ENCODE data around the gene EPB41L5. TPM values are rescaled to one million over a fixed set of nuclear protein-coding genes. Genes with fewer than 3 reads are reported as not detected.

The EPB41L5 gene
- total and polyA plus RNA-seq, 5 donors from 2014 or later: 2.8 to 5.4 (median 3.6) TPM

DNA sequence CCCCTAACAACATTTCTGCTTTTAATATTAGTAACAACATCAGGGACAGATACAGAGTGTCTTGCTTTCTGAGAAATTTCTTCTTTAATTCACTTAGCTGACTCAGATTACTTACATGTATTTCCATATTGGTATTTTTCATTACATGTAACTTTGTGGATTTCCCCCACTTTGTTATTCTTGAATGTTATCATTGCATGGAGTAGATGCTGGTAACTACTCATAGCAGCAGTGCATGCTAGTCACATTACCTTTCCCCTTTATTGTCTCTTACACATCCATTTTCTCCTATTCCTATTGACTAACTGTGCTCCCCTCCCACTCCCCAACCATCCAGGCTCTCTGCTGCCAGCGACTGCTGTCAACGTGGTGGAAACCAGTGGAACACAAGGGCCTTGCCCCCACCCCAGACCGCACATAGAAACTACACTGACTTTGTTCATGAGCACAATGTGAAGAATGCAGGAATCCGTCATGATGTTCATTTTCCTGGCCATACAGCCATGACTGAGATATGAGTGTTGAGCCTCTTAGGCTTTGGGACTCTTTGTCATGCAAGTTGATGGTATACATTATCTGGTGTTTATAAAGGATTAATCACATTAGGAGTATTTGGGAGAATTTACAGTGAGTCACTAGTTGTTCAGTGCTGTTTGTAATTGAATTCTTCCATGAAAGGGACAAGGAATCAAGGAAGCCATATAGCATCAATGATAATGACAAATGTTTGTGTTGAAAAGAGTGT, 91.0 kb downstream of the EPB41L5 start:
- no peak overlapping the region for H3K4me3 Mint-ChIP-seq
- H3K4me1 Mint-ChIP-seq: peaks cover 7 to 10% (median 10%) of the 10 kb centered on the region in 4 donors
- no peaks in the 10 kb centered on the region for H3K9me3 ChIP-seq (ENCODE audit: control insufficient read depth in 2 of 2, low read length in 2 of 2)
- peaks cover 5% of the 10 kb centered on the region for H3K27me3 Mint-ChIP-seq
- no peaks in the 10 kb centered on the region for H3K27me3 ChIP-seq (ENCODE audit: control insufficient read depth, insufficient read depth, low read length)
- no peaks in the 10 kb centered on the region for H3K36me3 ChIP-seq (ENCODE audit: control insufficient read depth, insufficient read depth, low read length)
- ATAC-seq (ENCODE audit: low read depth in 2 of 2) (no peak), DNase-seq (no peak)
- H3K4me3 ChIP-seq (ENCODE audit: low read depth, low read length): no peak overlapping the region
- no peak overlapping the region for H3K27ac ChIP-seq (ENCODE audit: insufficient read depth, low read length, poor library complexity, severe bottlenecking)
- H3K36me3 Mint-ChIP-seq: peaks cover 25% of the 10 kb centered on the region
- peaks cover 6% of the 10 kb centered on the region for H3K4me1 ChIP-seq (ENCODE audit: control insufficient read depth, insufficient read depth, low read length, poor library complexity, severe bottlenecking)
- peaks cover 0 to 2% (median 0%) of the 10 kb centered on the region in 7 donors for H3K9me3 Mint-ChIP-seq
- H3K27ac Mint-ChIP-seq: no peak overlapping the region

DNA sequence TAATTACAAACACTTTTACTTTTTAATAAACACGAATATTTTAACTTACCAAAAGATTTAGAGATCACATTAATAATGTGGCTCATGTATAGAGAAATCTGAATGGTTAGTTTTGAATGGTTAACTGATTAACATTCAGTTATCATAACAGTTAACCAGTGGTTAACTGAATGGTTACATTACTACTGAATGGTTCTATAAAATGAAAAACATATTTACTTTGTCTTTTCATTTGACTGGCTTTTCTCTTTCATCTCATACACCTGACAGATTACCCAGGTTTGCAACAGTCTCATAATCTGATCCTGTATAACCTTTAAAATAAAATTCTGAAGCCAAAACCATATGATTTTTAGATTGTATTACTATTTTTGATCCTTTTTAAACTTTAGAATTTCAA, 91.9 kb downstream of the EPB41L5 start:
- peaks cover 16 to 19% (median 18%) of the 10 kb centered on the region in 4 donors for H3K4me1 Mint-ChIP-seq
- no peak for ATAC-seq (ENCODE audit: low read depth in 2 of 2)

DNA sequence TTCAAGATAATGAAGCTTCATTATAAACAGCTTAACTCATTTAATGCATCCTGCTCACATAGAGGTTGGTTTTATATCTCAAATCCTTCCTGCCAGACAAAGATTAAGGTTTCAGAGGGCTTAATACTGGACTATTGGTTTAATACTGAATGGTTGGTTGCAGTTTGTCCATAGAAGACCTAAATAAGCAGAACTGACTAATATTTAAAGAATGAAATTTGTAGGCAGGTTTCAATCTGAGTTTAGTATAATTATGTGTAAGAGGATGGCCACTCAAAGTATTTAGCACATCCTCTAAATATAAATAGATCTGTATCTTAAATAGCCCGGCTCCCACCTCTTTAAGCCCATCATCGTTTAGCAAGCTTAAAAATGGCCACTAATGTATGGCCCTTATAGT, 92.5 kb downstream of the EPB41L5 start:
- peaks cover 0 to 2% (median 0%) of the 10 kb centered on the region in 7 donors for H3K9me3 Mint-ChIP-seq

More for the DNA sequence above, 91.9 kb downstream of the EPB41L5 start:
- H3K9me3 ChIP-seq (ENCODE audit: control insufficient read depth in 2 of 2, low read length in 2 of 2): no peaks in the 10 kb centered on the region
- H3K27me3 ChIP-seq (ENCODE audit: control insufficient read depth, insufficient read depth, low read length): no peaks in the 10 kb centered on the region
- DNase-seq: no peak
- H3K27ac ChIP-seq (ENCODE audit: insufficient read depth, low read length, poor library complexity, severe bottlenecking): no peak overlapping the region
- Mint-ChIP-seq H3K4me3 (no peak overlapping the region), H3K9me3 (peaks cover 0 to 2% (median 0%) of the 10 kb centered on the region in 7 donors), H3K36me3 (peaks cover 25% of the 10 kb centered on the region), H3K27me3 (peaks cover 5% of the 10 kb centered on the region), H3K27ac (no peak overlapping the region)
- H3K4me3 ChIP-seq (ENCODE audit: low read depth, low read length): no peak overlapping the region
- no peaks in the 10 kb centered on the region for H3K36me3 ChIP-seq (ENCODE audit: control insufficient read depth, insufficient read depth, low read length)
- peaks cover 15% of the 10 kb centered on the region for H3K4me1 ChIP-seq (ENCODE audit: control insufficient read depth, insufficient read depth, low read length, poor library complexity, severe bottlenecking)

DNA sequence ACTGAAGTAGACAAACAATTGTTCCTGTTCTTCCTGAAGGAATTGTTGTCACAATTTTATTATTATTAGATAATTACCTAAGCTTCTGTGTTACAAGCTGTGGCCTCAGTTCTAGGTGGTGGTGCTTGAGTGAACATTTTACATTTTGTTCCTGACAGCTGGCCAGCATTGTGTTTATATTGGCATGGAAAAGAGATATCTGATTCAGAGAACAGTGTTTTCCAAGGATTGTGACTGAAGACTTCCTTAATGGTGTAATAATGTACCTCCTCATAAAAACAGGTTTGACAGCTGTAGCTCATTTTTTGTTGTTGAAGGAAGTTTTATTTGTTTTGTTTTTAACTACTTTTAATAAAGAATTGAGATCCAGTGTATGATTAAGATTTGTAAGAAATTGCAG, 95.2 kb downstream of the EPB41L5 start:
- Histone ChIP-seq H3K9me3 (ENCODE audit: control insufficient read depth in 2 of 2, low read length in 2 of 2) (no peaks in the 10 kb centered on the region), H3K27ac (ENCODE audit: insufficient read depth, low read length, poor library complexity, severe bottlenecking) (no peak overlapping the region), H3K36me3 (ENCODE audit: control insufficient read depth, insufficient read depth, low read length) (no peaks in the 10 kb centered on the region), H3K4me1 (ENCODE audit: control insufficient read depth, insufficient read depth, low read length, poor library complexity, severe bottlenecking) (peaks cover 15% of the 10 kb centered on the region), H3K4me3 (ENCODE audit: low read depth, low read length) (no peak overlapping the region), H3K27me3 (ENCODE audit: control insufficient read depth, insufficient read depth, low read length) (no peaks in the 10 kb centered on the region)
- ATAC-seq (ENCODE audit: low read depth in 2 of 2): no peak
- Mint-ChIP-seq H3K9me3 (peaks cover 0 to 2% (median 0%) of the 10 kb centered on the region in 7 donors), H3K27ac (no peak overlapping the region), H3K4me3 (no peak overlapping the region), H3K36me3 (peaks cover 15% of the 10 kb centered on the region), H3K27me3 (peaks cover 19% of the 10 kb centered on the region), H3K4me1 (peaks cover 22 to 33% (median 29%) of the 10 kb centered on the region in 4 donors)
- no peak for DNase-seq

More for the DNA sequence above, 92.5 kb downstream of the EPB41L5 start:
- no peak overlapping the region for H3K27ac ChIP-seq (ENCODE audit: insufficient read depth, low read length, poor library complexity, severe bottlenecking)
- DNase-seq: no peak
- H3K27me3 ChIP-seq (ENCODE audit: control insufficient read depth, insufficient read depth, low read length): no peaks in the 10 kb centered on the region
- H3K9me3 ChIP-seq (ENCODE audit: control insufficient read depth in 2 of 2, low read length in 2 of 2): no peaks in the 10 kb centered on the region
- Mint-ChIP-seq H3K36me3 (peaks cover 24% of the 10 kb centered on the region), H3K4me3 (no peak overlapping the region), H3K27me3 (peaks cover 5% of the 10 kb centered on the region), H3K4me1 (peaks cover 22 to 25% (median 24%) of the 10 kb centered on the region in 4 donors), H3K27ac (no peak overlapping the region)
- H3K36me3 ChIP-seq (ENCODE audit: control insufficient read depth, insufficient read depth, low read length): no peaks in the 10 kb centered on the region
- no peak for ATAC-seq (ENCODE audit: low read depth in 2 of 2)
- H3K4me3 ChIP-seq (ENCODE audit: low read depth, low read length): no peak overlapping the region
- H3K4me1 ChIP-seq (ENCODE audit: control insufficient read depth, insufficient read depth, low read length, poor library complexity, severe bottlenecking): peaks cover 15% of the 10 kb centered on the region

DNA sequence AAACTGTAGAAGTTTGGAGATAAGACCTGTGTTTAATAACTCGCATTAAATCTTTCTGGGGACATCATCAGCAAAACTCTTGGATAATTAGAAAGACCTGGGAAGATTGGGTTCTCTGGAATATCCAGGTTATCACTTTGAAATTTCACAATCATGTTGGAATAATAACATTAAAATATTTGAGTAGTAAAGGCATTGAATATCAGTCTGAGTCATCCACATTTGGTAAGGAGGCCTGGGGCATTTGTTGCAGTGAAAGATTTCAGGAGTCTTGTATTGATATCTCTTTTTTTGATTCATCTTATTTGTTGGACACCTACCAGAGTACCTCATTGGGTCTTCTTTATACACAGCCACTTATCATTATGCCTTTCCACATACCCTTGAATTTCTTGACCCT, 95.9 kb downstream of the EPB41L5 start:
- H3K4me3 Mint-ChIP-seq: peak overlapping the region in 3 of 4 donors; percentile 38 to 75 (median 63)
- Histone ChIP-seq H3K4me1 (ENCODE audit: control insufficient read depth, insufficient read depth, low read length, poor library complexity, severe bottlenecking) (peaks cover 15% of the 10 kb centered on the region), H3K27me3 (ENCODE audit: control insufficient read depth, insufficient read depth, low read length) (no peaks in the 10 kb centered on the region), H3K27ac (ENCODE audit: insufficient read depth, low read length, poor library complexity, severe bottlenecking) (no peak overlapping the region), H3K9me3 (ENCODE audit: control insufficient read depth in 2 of 2, low read length in 2 of 2) (no peaks in the 10 kb centered on the region), H3K4me3 (ENCODE audit: low read depth, low read length) (peak overlapping the region; percentile 78), H3K36me3 (ENCODE audit: control insufficient read depth, insufficient read depth, low read length) (no peaks in the 10 kb centered on the region)
- no peak for DNase-seq
- peaks cover 0 to 2% (median 0%) of the 10 kb centered on the region in 7 donors for H3K9me3 Mint-ChIP-seq
- H3K27ac Mint-ChIP-seq: peak overlapping the region in 1 of 3 donors; percentile 5
- ATAC-seq (ENCODE audit: low read depth in 2 of 2): no peak
- peaks cover 22 to 33% (median 29%) of the 10 kb centered on the region in 4 donors for H3K4me1 Mint-ChIP-seq
- peaks cover 20% of the 10 kb centered on the region for H3K27me3 Mint-ChIP-seq
- H3K36me3 Mint-ChIP-seq: peaks cover 9% of the 10 kb centered on the region

DNA sequence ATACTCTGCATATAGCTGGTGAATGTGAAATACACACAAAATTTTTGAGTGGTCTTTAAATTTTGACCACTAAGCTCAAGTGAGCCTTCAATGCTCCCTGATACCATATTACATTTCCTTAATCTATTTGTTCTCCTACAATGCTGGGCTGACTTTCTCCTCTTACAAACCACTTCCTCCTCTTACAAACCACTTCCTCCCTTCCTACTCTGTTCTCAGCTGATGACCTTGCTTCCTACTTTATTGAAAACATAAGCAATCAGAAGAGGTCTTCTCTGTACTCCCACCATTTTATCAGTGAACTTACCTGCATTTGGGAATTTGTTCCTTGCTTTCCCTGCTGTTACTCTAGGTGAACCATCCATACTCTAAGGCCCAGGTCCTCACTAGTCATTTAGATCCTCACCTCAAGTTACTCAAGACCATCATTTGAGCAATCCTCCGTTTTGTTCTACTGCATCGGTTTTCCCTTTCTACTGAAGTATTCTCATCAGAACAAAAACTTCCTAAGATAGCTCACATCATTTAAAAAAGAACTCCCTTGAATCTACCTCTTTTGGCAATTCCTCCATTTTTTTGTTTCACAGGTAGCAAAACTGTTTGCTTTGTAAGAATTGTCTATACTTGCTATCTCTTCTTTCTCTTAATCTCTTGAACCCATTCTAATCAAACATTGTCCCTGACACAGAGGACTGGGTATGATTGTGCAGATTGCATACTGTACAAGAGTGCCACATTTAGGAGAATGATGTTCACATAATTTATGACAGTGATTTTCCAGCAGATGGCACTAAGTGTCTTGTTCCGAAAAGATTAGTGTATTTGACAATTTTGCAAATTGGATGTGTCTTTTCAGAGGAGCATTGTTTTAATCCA, 96.5 kb downstream of the EPB41L5 start:
- H3K27me3 Mint-ChIP-seq: peaks cover 27% of the 10 kb centered on the region
- no peaks in the 10 kb centered on the region for H3K36me3 ChIP-seq (ENCODE audit: control insufficient read depth, insufficient read depth, low read length)
- H3K36me3 Mint-ChIP-seq: peaks cover 3% of the 10 kb centered on the region
- peak overlapping the region; percentile 78 for H3K4me3 ChIP-seq (ENCODE audit: low read depth, low read length)
- no peak overlapping the region for H3K27ac ChIP-seq (ENCODE audit: insufficient read depth, low read length, poor library complexity, severe bottlenecking)
- H3K4me3 Mint-ChIP-seq: peak overlapping the region; percentile 38 to 75 (median 66)
- H3K9me3 Mint-ChIP-seq: peaks cover 0 to 2% (median 0%) of the 10 kb centered on the region in 7 donors
- peaks cover 22 to 33% (median 29%) of the 10 kb centered on the region in 4 donors for H3K4me1 Mint-ChIP-seq
- peak in 2 of 3 donors; percentile 56 to 77 for DNase-seq
- peak; percentile 81 to 87 for ATAC-seq (ENCODE audit: low read depth in 2 of 2)
- H3K4me1 ChIP-seq (ENCODE audit: control insufficient read depth, insufficient read depth, low read length, poor library complexity, severe bottlenecking): peaks cover 15% of the 10 kb centered on the region
- peak overlapping the region; percentile 4 to 47 (median 5) for H3K27ac Mint-ChIP-seq
- no peaks in the 10 kb centered on the region for H3K9me3 ChIP-seq (ENCODE audit: control insufficient read depth in 2 of 2, low read length in 2 of 2)
- H3K27me3 ChIP-seq (ENCODE audit: control insufficient read depth, insufficient read depth, low read length): no peaks in the 10 kb centered on the region

DNA sequence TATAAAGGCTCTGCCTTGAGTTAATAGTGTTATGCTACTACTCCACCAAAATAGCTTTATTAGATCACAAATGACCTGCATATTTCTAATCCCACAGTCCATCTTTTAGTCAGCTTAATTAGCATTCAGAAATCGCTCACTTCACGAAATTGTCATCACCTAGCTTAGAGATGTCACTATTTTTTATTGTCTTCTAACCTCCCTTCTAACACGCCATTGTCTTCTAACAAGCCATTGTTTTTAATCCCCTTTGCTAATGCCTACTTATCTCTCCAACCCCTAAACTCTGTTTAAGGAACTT, 97.1 kb downstream of the EPB41L5 start:
- no peaks in the 10 kb centered on the region for H3K36me3 ChIP-seq (ENCODE audit: control insufficient read depth, insufficient read depth, low read length)
- H3K4me1 Mint-ChIP-seq: peaks cover 22 to 33% (median 29%) of the 10 kb centered on the region in 4 donors
- peak overlapping the region; percentile 78 for H3K4me3 ChIP-seq (ENCODE audit: low read depth, low read length)
- H3K27ac Mint-ChIP-seq: peak overlapping the region in 2 of 3 donors; percentile 5 to 26
- ATAC-seq (ENCODE audit: low read depth in 2 of 2) (no peak), DNase-seq (no peak)
- H3K27me3 Mint-ChIP-seq: peaks cover 27% of the 10 kb centered on the region
- no peaks in the 10 kb centered on the region for H3K27me3 ChIP-seq (ENCODE audit: control insufficient read depth, insufficient read depth, low read length)
- H3K4me1 ChIP-seq (ENCODE audit: control insufficient read depth, insufficient read depth, low read length, poor library complexity, severe bottlenecking): peaks cover 15% of the 10 kb centered on the region
- H3K9me3 Mint-ChIP-seq: peaks cover 0 to 2% (median 0%) of the 10 kb centered on the region in 7 donors
- peak overlapping the region in 1 of 4 donors; percentile 38 for H3K4me3 Mint-ChIP-seq
- peaks cover 3% of the 10 kb centered on the region for H3K36me3 Mint-ChIP-seq
- no peaks in the 10 kb centered on the region for H3K9me3 ChIP-seq (ENCODE audit: control insufficient read depth in 2 of 2, low read length in 2 of 2)
- H3K27ac ChIP-seq (ENCODE audit: insufficient read depth, low read length, poor library complexity, severe bottlenecking): no peak overlapping the region
